Measurements from ENCODE around the gene MCCC1.
A peak's percentile ranks its signal among the peaks of the same experiment; 100 is the strongest.

The MCCC1 gene

DNA sequence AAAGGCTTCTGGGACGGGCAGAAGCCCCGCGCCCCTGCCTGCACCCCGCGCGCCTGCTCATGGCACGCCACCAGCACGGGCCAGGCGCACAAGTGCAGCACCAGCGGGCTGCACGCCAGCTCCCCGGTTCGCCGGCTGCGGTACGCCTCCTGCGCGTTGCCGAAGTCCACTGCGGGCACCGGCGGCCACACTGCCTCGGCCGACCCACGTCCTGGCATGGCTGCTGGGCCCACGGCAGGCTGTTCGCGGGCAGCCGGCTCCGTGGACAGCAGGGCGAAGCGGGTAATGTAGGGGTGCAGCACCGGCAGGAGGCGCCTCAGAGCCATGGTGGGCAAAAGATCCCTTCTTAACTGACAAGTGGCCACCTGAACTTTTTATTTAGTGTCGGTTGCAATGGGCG is 34.8 kb downstream of the MCCC1 start:
- no peaks in the 10 kb centered on the region for H3K79me2 ChIP-seq (ENCODE audit: control insufficient read depth, insufficient read depth, low read length)
- H2BK15ac ChIP-seq (replicated peaks; ENCODE audit: low read depth), result no peak overlapping the region
- no peak overlapping the region for H3K4ac ChIP-seq (ENCODE audit: low read depth, low read length)
- WGBS (ENCODE audit: extremely low coverage, insufficient coverage, low lambda C conversion rate), result no CpG with 5 or more reads among the region's 36 CpGs
- H3K9ac ChIP-seq (ENCODE audit: low read length), result no peak overlapping the region
- no peak overlapping the region for H4K8ac ChIP-seq (ENCODE audit: low read depth, low read length)
- H3K4me2 ChIP-seq (ENCODE audit: low read length), result no peak overlapping the region
- no peak overlapping the region for H2AK5ac ChIP-seq (ENCODE audit: low read length)
- H3K56ac ChIP-seq (ENCODE audit: low read length), result no peak overlapping the region
- H3K27ac ChIP-seq (ENCODE audit: low read depth, low read length), result no peak overlapping the region
- no peak overlapping the region for H3K18ac ChIP-seq (ENCODE audit: low read length)
- no peak overlapping the region for H2BK5ac ChIP-seq (ENCODE audit: low read length)
- H3K79me1 ChIP-seq (ENCODE audit: low read length), result no peaks in the 10 kb centered on the region
- H4K5ac ChIP-seq (ENCODE audit: low read length), result no peak overlapping the region
- no peaks in the 10 kb centered on the region for H3K36me3 ChIP-seq (ENCODE audit: control insufficient read depth, insufficient read depth, low read length)
- no peak overlapping the region for H3K23ac ChIP-seq (ENCODE audit: low read length)
- no peak overlapping the region for H3K4me3 ChIP-seq (ENCODE audit: low read length)
- no peak overlapping the region for H2BK120ac ChIP-seq (ENCODE audit: low read depth, low read length)
- peak; percentile 14 for DNase-seq
- no peaks in the 10 kb centered on the region for H3K4me1 ChIP-seq (ENCODE audit: control insufficient read depth, low read depth, low read length)
- no peaks in the 10 kb centered on the region for H3K27me3 ChIP-seq (ENCODE audit: insufficient read depth, low read length, poor library complexity)

DNA sequence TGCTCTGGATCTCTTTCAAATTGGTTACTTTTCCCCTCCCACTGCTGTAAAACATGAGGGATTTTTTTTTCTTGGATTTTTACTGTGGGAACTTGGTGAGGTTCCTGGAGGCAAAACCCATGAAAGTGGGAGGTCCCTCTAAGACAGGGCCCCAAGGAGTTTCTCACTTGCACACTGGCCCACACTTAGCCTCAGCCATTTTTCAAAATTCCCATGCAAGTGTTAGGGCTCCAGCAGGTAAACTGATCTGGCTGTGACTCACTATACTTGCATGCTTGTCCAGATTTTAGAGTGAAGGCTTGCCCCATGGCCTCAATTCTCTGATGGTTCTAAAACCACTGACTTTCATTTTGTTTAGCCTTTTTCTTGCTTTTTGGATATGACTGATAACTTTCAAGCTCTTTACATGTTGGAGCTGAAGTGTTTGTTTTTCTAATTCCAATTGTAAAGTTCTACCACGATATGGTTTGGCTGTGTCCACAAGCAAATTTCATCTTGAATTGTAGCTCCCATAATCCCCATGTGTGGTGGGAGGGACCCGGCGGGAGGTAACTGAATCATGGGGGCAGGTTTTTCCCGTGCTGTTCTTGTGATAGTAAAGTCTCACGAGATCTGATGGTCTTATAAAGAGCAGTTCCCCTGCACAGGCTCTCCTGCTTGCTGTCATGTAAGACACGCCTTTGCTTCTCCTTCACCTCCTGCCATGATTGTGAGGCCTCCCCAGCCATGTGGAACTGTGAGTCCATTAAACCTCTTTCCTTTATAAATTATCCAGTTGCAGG is 37.7 kb downstream of the MCCC1 start:
- Histone ChIP-seq H2AK5ac (ENCODE audit: low read length) (no peak overlapping the region), H3K79me2 (ENCODE audit: control insufficient read depth, insufficient read depth, low read length) (no peaks in the 10 kb centered on the region), H3K36me3 (ENCODE audit: control insufficient read depth, insufficient read depth, low read length) (no peaks in the 10 kb centered on the region), H3K56ac (ENCODE audit: low read length) (no peak overlapping the region), H3K4me3 (ENCODE audit: low read length) (no peak overlapping the region), H2BK120ac (ENCODE audit: low read depth, low read length) (no peak overlapping the region), H3K4ac (ENCODE audit: low read depth, low read length) (no peak overlapping the region), H3K4me1 (ENCODE audit: control insufficient read depth, low read depth, low read length) (no peaks in the 10 kb centered on the region), H3K4me2 (ENCODE audit: low read length) (no peak overlapping the region), H3K79me1 (ENCODE audit: low read length) (no peaks in the 10 kb centered on the region), H4K8ac (ENCODE audit: low read depth, low read length) (no peak overlapping the region), H3K27me3 (ENCODE audit: insufficient read depth, low read length, poor library complexity) (no peaks in the 10 kb centered on the region), H3K23ac (ENCODE audit: low read length) (no peak overlapping the region), H2BK5ac (ENCODE audit: low read length) (no peak overlapping the region), H3K27ac (ENCODE audit: low read depth, low read length) (no peak overlapping the region), H3K18ac (ENCODE audit: low read length) (no peak overlapping the region), H3K9ac (ENCODE audit: low read length) (no peak overlapping the region), H2BK15ac (replicated peaks; ENCODE audit: low read depth) (no peak overlapping the region), H4K5ac (ENCODE audit: low read length) (no peak overlapping the region)
- WGBS (ENCODE audit: extremely low coverage, insufficient coverage, low lambda C conversion rate), result no CpG with 5 or more reads among the region's 6 CpGs
- DNase-seq, result no peak

DNA sequence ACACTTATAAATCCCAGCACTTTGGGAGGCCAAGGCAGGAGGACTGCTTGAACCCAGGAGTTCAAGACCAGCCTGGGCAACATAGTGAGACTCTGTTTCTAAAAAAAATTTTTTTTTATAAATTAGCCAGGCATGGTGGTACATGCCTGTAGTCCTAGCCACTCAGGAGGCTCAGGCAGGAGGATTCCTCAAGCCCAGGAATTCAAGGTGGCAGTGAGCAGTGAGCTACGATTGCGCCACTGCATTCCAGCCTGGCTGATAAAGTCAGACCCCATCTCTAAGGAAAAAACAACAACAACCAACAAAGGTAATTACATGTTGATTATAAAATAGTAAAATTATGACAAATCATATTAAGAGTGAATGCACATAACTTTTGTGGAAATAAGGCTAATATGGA is 40.9 kb downstream of the MCCC1 start:
- Histone ChIP-seq H3K4me1 (ENCODE audit: control insufficient read depth, low read depth, low read length) (no peaks in the 10 kb centered on the region), H2BK5ac (ENCODE audit: low read length) (no peak overlapping the region), H3K79me2 (ENCODE audit: control insufficient read depth, insufficient read depth, low read length) (no peaks in the 10 kb centered on the region), H3K56ac (ENCODE audit: low read length) (no peak overlapping the region), H3K4me3 (ENCODE audit: low read length) (no peak overlapping the region), H3K27me3 (ENCODE audit: insufficient read depth, low read length, poor library complexity) (no peaks in the 10 kb centered on the region), H2BK120ac (ENCODE audit: low read depth, low read length) (no peak overlapping the region), H3K9ac (ENCODE audit: low read length) (no peak overlapping the region), H4K8ac (ENCODE audit: low read depth, low read length) (no peak overlapping the region), H2BK15ac (replicated peaks; ENCODE audit: low read depth) (no peak overlapping the region), H3K18ac (ENCODE audit: low read length) (no peak overlapping the region), H3K27ac (ENCODE audit: low read depth, low read length) (no peak overlapping the region), H2AK5ac (ENCODE audit: low read length) (no peak overlapping the region), H3K79me1 (ENCODE audit: low read length) (no peaks in the 10 kb centered on the region), H4K5ac (ENCODE audit: low read length) (no peak overlapping the region), H3K36me3 (ENCODE audit: control insufficient read depth, insufficient read depth, low read length) (no peaks in the 10 kb centered on the region), H3K4ac (ENCODE audit: low read depth, low read length) (no peak overlapping the region), H3K4me2 (ENCODE audit: low read length) (no peak overlapping the region), H3K23ac (ENCODE audit: low read length) (no peak overlapping the region)
- WGBS (ENCODE audit: extremely low coverage, insufficient coverage, low lambda C conversion rate), result no CpG with 5 or more reads among the region's 2 CpGs
- DNase-seq, result peak; percentile 46

DNA sequence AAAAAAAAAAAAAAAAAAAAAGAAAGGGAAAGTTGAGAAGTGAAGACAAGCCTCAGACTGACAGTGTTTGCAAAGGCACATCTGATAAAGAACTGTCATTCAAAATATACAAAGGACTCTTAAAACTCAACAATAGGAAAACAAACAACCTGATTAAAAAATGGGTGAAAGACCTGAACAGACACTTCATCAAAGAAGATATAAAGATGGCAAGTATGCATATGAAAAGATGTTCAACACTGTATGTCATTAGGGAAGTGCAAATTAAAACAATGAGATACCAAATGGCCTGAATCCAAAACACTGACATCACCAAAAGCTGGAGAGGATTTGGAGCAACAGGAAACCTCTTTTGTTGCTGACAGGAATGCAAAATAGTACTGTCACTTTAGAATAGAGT is 48.6 kb downstream of the MCCC1 start:
- no peak overlapping the region for H3K18ac ChIP-seq (ENCODE audit: low read length)
- H2BK120ac ChIP-seq (ENCODE audit: low read depth, low read length), result no peak overlapping the region
- DNase-seq, result no peak
- H3K79me1 ChIP-seq (ENCODE audit: low read length), result no peaks in the 10 kb centered on the region
- no peak overlapping the region for H4K8ac ChIP-seq (ENCODE audit: low read depth, low read length)
- no peaks in the 10 kb centered on the region for H3K79me2 ChIP-seq (ENCODE audit: control insufficient read depth, insufficient read depth, low read length)
- H3K27me3 ChIP-seq (ENCODE audit: insufficient read depth, low read length, poor library complexity), result no peaks in the 10 kb centered on the region
- H3K4me2 ChIP-seq (ENCODE audit: low read length), result no peak overlapping the region
- H2BK15ac ChIP-seq (replicated peaks; ENCODE audit: low read depth), result no peak overlapping the region
- no peak overlapping the region for H3K9ac ChIP-seq (ENCODE audit: low read length)
- H2AK5ac ChIP-seq (ENCODE audit: low read length), result no peak overlapping the region
- H3K27ac ChIP-seq (ENCODE audit: low read depth, low read length), result no peak overlapping the region
- no peak overlapping the region for H2BK5ac ChIP-seq (ENCODE audit: low read length)
- peaks cover 2% of the 10 kb centered on the region for H3K4me1 ChIP-seq (ENCODE audit: control insufficient read depth, low read depth, low read length)
- no peak overlapping the region for H3K4ac ChIP-seq (ENCODE audit: low read depth, low read length)
- H3K56ac ChIP-seq (ENCODE audit: low read length), result no peak overlapping the region
- no peaks in the 10 kb centered on the region for H3K36me3 ChIP-seq (ENCODE audit: control insufficient read depth, insufficient read depth, low read length)
- H3K4me3 ChIP-seq (ENCODE audit: low read length), result no peak overlapping the region
- no peak overlapping the region for H3K23ac ChIP-seq (ENCODE audit: low read length)
- no peak overlapping the region for H4K5ac ChIP-seq (ENCODE audit: low read length)

DNA sequence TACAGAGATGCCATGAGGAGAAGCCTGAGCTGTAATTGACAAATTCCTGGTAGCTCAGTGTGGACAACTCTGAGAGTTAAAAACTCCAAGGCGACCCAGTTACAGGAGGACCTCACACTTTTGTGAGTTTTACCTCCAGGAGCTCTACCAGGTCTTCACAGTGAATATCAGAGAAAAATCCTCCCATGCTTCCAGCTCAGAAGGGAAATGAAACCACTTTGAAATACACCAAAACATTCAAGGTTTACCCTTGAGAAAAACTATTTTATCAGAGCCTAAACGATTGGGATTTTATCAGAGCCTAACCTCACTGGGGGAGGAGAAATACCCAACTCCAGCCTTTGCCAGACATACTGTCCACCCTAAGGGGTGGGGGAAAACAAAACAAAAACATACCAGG is 52.4 kb downstream of the MCCC1 start:
- no peak overlapping the region for H3K4ac ChIP-seq (ENCODE audit: low read depth, low read length)
- no peak overlapping the region for H3K4me2 ChIP-seq (ENCODE audit: low read length)
- H4K5ac ChIP-seq (ENCODE audit: low read length), result no peak overlapping the region
- no peak overlapping the region for H3K23ac ChIP-seq (ENCODE audit: low read length)
- H3K79me2 ChIP-seq (ENCODE audit: control insufficient read depth, insufficient read depth, low read length), result no peaks in the 10 kb centered on the region
- peaks cover 2% of the 10 kb centered on the region for H3K4me1 ChIP-seq (ENCODE audit: control insufficient read depth, low read depth, low read length)
- no CpG with 5 or more reads among the region's 2 CpGs for WGBS (ENCODE audit: extremely low coverage, insufficient coverage, low lambda C conversion rate)
- H3K79me1 ChIP-seq (ENCODE audit: low read length), result no peaks in the 10 kb centered on the region
- peak; percentile 43 for DNase-seq
- no peak overlapping the region for H2BK5ac ChIP-seq (ENCODE audit: low read length)
- H3K36me3 ChIP-seq (ENCODE audit: control insufficient read depth, insufficient read depth, low read length), result no peaks in the 10 kb centered on the region
- no peak overlapping the region for H3K9ac ChIP-seq (ENCODE audit: low read length)
- no peak overlapping the region for H2BK120ac ChIP-seq (ENCODE audit: low read depth, low read length)
- no peak overlapping the region for H3K4me3 ChIP-seq (ENCODE audit: low read length)
- no peak overlapping the region for H3K56ac ChIP-seq (ENCODE audit: low read length)
- H3K27me3 ChIP-seq (ENCODE audit: insufficient read depth, low read length, poor library complexity), result no peaks in the 10 kb centered on the region
- H2BK15ac ChIP-seq (replicated peaks; ENCODE audit: low read depth), result no peak overlapping the region
- H4K8ac ChIP-seq (ENCODE audit: low read depth, low read length), result no peak overlapping the region
- H3K27ac ChIP-seq (ENCODE audit: low read depth, low read length), result peak overlapping the region; percentile 34
- H2AK5ac ChIP-seq (ENCODE audit: low read length), result no peak overlapping the region
- H3K18ac ChIP-seq (ENCODE audit: low read length), result no peak overlapping the region
